GM12873 (cell line): Measurements from ENCODE around the gene TGFBRAP1.

ENCODE experiments used
- TF ChIP-seq, protein P1 (sequence below): IDR thresholded peaks from 2 replicates; pipeline ENCODE4 v1.5.1; 2012; ENCODE audit warnings: low read depth, mild to moderate bottlenecking, moderate library complexity, low read length, control low read depth; ENCODE audit not compliant: insufficient read depth; ENCODE audit errors: missing control alignments

The TGFBRAP1 gene

DNA sequence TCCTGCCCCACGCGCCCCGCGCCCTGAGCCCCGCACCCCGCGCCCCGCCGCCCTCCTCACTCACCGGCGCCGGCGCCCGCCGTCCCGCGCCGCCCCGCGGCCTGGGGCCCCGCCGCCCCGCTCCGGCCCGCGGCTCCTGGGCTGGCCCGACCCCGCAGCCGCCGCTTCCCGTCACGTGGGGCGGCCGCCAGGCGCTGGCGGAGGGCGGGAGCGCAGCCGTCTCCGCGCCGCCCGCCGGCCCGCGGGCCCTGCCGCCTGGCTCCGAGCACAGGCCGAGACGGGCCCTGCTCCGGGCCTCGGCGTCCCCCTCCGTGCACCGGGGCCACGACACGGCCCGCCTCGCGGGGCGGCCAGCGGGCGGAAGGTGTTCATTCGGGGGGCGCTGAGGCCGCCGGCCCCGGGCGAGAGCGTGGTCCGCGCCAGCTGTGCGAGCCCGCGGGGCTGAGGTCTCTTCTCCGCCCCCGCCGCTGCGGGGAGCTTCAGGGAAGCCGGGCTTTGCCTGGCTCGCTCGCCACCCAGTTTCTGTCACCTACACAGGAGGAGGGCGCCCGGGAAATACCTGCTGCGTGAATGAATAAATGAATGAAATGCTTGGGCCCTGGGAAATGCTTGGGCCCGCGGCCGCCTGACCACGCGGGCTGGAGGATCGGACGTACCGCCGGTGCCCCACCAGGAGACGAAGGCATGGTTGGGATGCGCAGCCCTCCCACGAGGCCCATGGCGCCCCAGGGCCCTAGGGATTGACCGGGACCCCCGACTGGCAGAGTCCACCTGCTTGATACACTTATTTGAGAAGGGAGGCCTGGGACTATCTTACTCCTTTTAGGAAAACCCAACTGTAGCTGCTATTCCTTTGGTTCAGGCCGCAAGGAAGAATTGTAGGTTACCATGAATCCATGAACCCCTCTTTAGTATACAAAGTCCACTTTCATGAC lies at the start of gene TGFBRAP1:
Gene TGFBRAP1 (minus strand): TSS at position 175 of the 935 bp plus-strand sequence. CDS start 21,434 bp downstream, outside the sequence.
- TF ChIP-seq, protein P1, sequence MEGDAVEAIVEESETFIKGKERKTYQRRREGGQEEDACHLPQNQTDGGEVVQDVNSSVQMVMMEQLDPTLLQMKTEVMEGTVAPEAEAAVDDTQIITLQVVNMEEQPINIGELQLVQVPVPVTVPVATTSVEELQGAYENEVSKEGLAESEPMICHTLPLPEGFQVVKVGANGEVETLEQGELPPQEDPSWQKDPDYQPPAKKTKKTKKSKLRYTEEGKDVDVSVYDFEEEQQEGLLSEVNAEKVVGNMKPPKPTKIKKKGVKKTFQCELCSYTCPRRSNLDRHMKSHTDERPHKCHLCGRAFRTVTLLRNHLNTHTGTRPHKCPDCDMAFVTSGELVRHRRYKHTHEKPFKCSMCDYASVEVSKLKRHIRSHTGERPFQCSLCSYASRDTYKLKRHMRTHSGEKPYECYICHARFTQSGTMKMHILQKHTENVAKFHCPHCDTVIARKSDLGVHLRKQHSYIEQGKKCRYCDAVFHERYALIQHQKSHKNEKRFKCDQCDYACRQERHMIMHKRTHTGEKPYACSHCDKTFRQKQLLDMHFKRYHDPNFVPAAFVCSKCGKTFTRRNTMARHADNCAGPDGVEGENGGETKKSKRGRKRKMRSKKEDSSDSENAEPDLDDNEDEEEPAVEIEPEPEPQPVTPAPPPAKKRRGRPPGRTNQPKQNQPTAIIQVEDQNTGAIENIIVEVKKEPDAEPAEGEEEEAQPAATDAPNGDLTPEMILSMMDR = no peak

- TF ChIP-seq, protein P1 = no peak
Measured at GRCh38 chr2:105378921-105379383, 49.4 kb upstream of the TGFBRAP1 start.

DNA sequence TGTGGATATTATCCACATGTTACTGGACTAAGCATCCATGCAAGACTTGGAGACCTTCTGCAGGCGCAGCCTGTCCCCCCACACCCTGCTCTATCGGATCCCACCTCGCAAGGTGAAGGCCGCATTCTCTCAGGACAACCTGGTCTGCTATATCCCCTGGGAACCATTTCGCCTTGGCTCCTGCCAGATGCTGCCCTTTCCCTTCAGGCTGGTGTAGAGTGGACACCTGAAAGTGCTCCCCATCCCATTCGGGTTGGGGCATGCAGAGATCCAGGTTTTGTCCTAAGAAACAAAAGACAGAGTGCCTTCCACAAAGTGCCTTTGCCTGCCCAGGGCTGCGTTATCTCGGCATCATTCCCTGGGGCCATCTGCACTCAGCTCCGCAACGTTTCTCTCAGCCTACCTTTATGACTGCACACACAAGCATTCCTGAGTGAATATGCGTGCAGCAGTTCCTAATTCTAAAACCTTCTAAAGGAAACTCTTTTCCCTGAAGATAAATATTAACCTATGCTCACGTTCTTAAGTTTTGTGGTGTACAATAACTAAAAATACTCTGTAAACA lies 48.8 kb upstream of the TGFBRAP1 start:
- TF ChIP-seq, protein P1 = no peak

GRCh38 chr2:105377871-105378270 lies 48.3 kb upstream of the TGFBRAP1 start:
- TF ChIP-seq, protein P1 = no peak

GRCh38 chr2:105376789-105377240 lies 47.3 kb upstream of the TGFBRAP1 start:
- TF ChIP-seq, protein P1 = no peak

GRCh38 chr2:105376010-105376409 lies 46.5 kb upstream of the TGFBRAP1 start:
- TF ChIP-seq, protein P1 = no peak

GRCh38 chr2:105375001-105375561 lies 45.5 kb upstream of the TGFBRAP1 start:
- TF ChIP-seq, protein P1 = no peak
